Mesenchymal stem cell (in vitro differentiated cells and primary cell): ENCODE results near the gene ZDHHC9. TPM values are rescaled to one million over a fixed set of nuclear protein-coding genes. Genes with fewer than 3 reads are reported as not detected.

Experiments used
- DNase-seq: peaks from one replicate; pipeline ENCODE4 v3.0.0-alpha.2; 2013
- H2AFZ ChIP-seq: one replicate; pipeline ENCODE4 v1.6.1; 2013; ENCODE audit warnings: low read depth, mild to moderate bottlenecking, control low read depth, inconsistent platforms, low read length, moderate library complexity
- H2AK5ac ChIP-seq: 2 replicates; pipeline ENCODE4 v1.6.1; 2013; ENCODE audit warnings: low read length, moderate library complexity, mild to moderate bottlenecking, inconsistent platforms; ENCODE audit not compliant: severe bottlenecking
- H2BK120ac ChIP-seq: one replicate; pipeline ENCODE4 v1.6.1; 2013; ENCODE audit warnings: low read depth, mild to moderate bottlenecking, inconsistent platforms, low read length, moderate library complexity
- H2BK12ac ChIP-seq, 2 experiments: one replicate each; pipeline ENCODE4 v1.6.1; 2013; ENCODE audit warnings: inconsistent platforms in 2 of 2, low read length in 2 of 2, mild to moderate bottlenecking in 2 of 2, moderate library complexity in 2 of 2, control low read depth in 1 of 2
- H2BK15ac ChIP-seq: one replicate; pipeline ENCODE4 v1.6.1; 2013; ENCODE audit warnings: mild to moderate bottlenecking, low read depth, inconsistent platforms; ENCODE audit not compliant: poor library complexity, severe bottlenecking
- H2BK5ac ChIP-seq: 2 replicates; pipeline ENCODE4 v1.6.1; 2013; ENCODE audit warnings: low read depth, mild to moderate bottlenecking, low read length, control low read depth, inconsistent platforms; ENCODE audit not compliant: poor library complexity, severe bottlenecking
- H3K14ac ChIP-seq, 2 experiments: one replicate each; pipeline ENCODE4 v1.6.1; 2013; ENCODE audit warnings: inconsistent platforms in 2 of 2, low read length in 2 of 2, control low read depth in 1 of 2, mild to moderate bottlenecking in 1 of 2, moderate library complexity in 1 of 2
- H3K18ac ChIP-seq, 2 experiments: one replicate each; pipeline ENCODE4 v1.6.1; 2013; ENCODE audit warnings: inconsistent platforms in 2 of 2, low read length in 2 of 2, control low read depth in 1 of 2, low read depth in 1 of 2, mild to moderate bottlenecking in 1 of 2
- H3K23ac ChIP-seq, 2 experiments: one replicate each; pipeline ENCODE4 v1.6.1; 2013; ENCODE audit warnings: inconsistent platforms in 2 of 2, low read length in 2 of 2, mild to moderate bottlenecking in 2 of 2, moderate library complexity in 2 of 2, control low read depth in 1 of 2
- H3K27ac ChIP-seq: 2 replicates; pipeline ENCODE4 v1.5.1; 2013; ENCODE audit warnings: mild to moderate bottlenecking, moderate library complexity, low read length, control low read depth, inconsistent platforms; ENCODE audit not compliant: poor library complexity, severe bottlenecking
- H3K27me3 ChIP-seq, 2 experiments: 2 replicates each; pipeline versions ENCODE4 v1.6.1 to v1.7.0; 2013; ENCODE audit warnings: low read length in 2 of 2, mild to moderate bottlenecking in 2 of 2, moderate library complexity in 2 of 2, control low read depth in 1 of 2, inconsistent platforms in 1 of 2; ENCODE audit not compliant: control insufficient read depth in 1 of 2, insufficient read depth in 1 of 2
- H3K36me3 ChIP-seq, 2 experiments: 2 replicates each; pipeline versions ENCODE4 v1.6.1 to v1.7.0; 2013; ENCODE audit warnings: low read length in 2 of 2, control low read depth in 1 of 2, inconsistent platforms in 1 of 2, low read depth in 1 of 2, mild to moderate bottlenecking in 1 of 2; ENCODE audit not compliant: insufficient read depth in 2 of 2, control insufficient read depth in 1 of 2
- H3K4ac ChIP-seq, 2 experiments: one replicate each; pipeline ENCODE4 v1.6.1; 2013; ENCODE audit warnings: inconsistent platforms in 2 of 2, low read length in 2 of 2, mild to moderate bottlenecking in 2 of 2, moderate library complexity in 2 of 2, control low read depth in 1 of 2, low read depth in 1 of 2
- H3K4me1 ChIP-seq: 2 replicates; pipeline ENCODE4 v1.6.1; 2013; ENCODE audit warnings: low read depth, low read length, control low read depth; ENCODE audit not compliant: control insufficient read depth, insufficient read depth
- H3K4me2 ChIP-seq: 2 replicates; pipeline ENCODE4 v1.6.1; 2013; ENCODE audit warnings: low read length, mild to moderate bottlenecking, inconsistent platforms; ENCODE audit not compliant: poor library complexity, severe bottlenecking
- H3K4me3 ChIP-seq, 2 experiments: 2 replicates each; pipeline versions ENCODE4 v1.5.1 to v1.7.0; 2013; ENCODE audit warnings: low read length in 2 of 2, mild to moderate bottlenecking in 2 of 2, control low read depth in 1 of 2, low read depth in 1 of 2; ENCODE audit not compliant: insufficient read depth in 1 of 2
- H3K79me1 ChIP-seq: replicated peaks from 2 replicates; pipeline ENCODE4 v1.6.1; 2013; ENCODE audit warnings: mild to moderate bottlenecking, control low read depth, low read length, inconsistent platforms; ENCODE audit not compliant: poor library complexity, severe bottlenecking
- H3K9ac ChIP-seq: 2 replicates; pipeline ENCODE4 v1.7.0; 2013; ENCODE audit warnings: mild to moderate bottlenecking, low read length, moderate library complexity
- H3K9me3 ChIP-seq: 2 replicates; pipeline ENCODE4 v1.7.0; 2013; ENCODE audit warnings: mild to moderate bottlenecking, low read length; ENCODE audit not compliant: control insufficient read depth
- H4K8ac ChIP-seq: one replicate; pipeline ENCODE4 v1.6.1; 2013; ENCODE audit warnings: inconsistent platforms, mild to moderate bottlenecking, low read length, moderate library complexity
- H4K91ac ChIP-seq: one replicate; pipeline ENCODE4 v1.6.1; 2013; ENCODE audit warnings: mild to moderate bottlenecking, low read length, inconsistent platforms
- WGBS: methylation state at CpG from one replicate; pipeline ENCODE4 v1.1.7; 2013; ENCODE audit warnings: mixed read lengths; 5-methylcytosine and 5-hydroxymethylcytosine counted together
- small RNA-seq: library from polyadenylated mRNA; stranded (forward); fragments of <200 nt; extraction: miRNeasy Mini kit (QIAGEN cat#:217004); gene quantifications from one replicate; pipeline ENCODE3, GENCODE V24; 2013; ENCODE audit warnings: low read depth

ZDHHC9 gene

DNA sequence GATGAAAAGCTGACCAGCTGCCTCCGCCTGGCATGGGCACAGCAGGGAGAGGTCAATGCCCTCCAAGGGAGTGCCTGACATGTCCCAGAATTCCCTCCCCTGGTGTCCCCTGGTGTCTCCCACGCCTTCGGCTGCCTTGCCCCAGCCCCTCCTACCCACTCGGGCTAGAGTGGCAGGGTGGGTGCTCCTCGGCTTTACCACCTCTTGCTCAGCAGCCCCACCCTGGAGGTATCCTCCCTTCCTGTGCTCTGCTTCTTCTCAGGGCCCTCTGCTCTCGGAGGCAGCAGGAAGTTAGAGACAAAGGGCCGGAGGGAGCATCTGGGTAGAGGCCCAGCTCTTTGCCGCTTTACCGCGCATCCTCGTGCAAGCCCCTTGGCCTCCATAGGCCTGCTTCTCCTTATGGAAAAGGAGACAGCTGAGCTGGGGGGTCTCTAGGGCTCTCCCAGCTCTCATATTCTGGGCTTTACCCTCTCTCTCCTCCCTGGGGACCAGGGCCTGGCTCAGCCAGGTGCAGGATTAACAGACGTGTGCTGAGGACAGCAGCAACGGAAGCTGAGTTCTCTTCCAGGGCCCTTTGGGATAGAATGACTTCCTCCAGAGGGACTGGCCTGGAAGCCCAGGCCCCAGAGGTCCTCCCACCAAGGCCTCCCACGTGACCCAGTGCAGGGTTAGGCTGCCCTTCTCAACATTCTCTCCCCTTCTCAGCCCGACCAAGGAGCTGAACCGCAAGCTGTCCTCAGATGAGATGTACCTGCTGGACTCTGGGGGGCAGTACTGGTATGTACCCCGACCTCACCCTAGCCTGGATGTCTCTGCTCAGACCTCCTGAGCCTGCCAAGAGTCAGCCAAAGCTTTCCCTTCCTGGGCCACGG lies 87.7 kb downstream of the ZDHHC9 start:
- Histone ChIP-seq H4K8ac (no peak overlapping the region), H3K9ac (no peak overlapping the region), H2BK12ac (no peak overlapping the region), H2BK120ac (no peak overlapping the region), H2BK15ac (no peak overlapping the region), H4K91ac (no peak overlapping the region), H3K4ac (no peak overlapping the region), H3K79me1 (no peaks in the 10 kb centered on the region), H3K23ac (no peak overlapping the region), H3K14ac (no peak overlapping the region), H3K9me3 (no peaks in the 10 kb centered on the region), H3K36me3 (no peaks in the 10 kb centered on the region), H3K18ac (no peak overlapping the region), H3K4me1 (peaks cover 9% of the 10 kb centered on the region), H2BK5ac (no peak overlapping the region), H3K4me3 (no peak overlapping the region), H3K27ac (no peak overlapping the region), H3K27me3 (peaks cover 0 to 50% of the 10 kb centered on the region in 2 experiments), H3K4me2 (no peak overlapping the region), H2AK5ac (no peak overlapping the region), H2AFZ (no peak overlapping the region)
- DNase-seq = no peak
- WGBS = 73% methylated on average over 8 of the region's 18 CpGs

DNA sequence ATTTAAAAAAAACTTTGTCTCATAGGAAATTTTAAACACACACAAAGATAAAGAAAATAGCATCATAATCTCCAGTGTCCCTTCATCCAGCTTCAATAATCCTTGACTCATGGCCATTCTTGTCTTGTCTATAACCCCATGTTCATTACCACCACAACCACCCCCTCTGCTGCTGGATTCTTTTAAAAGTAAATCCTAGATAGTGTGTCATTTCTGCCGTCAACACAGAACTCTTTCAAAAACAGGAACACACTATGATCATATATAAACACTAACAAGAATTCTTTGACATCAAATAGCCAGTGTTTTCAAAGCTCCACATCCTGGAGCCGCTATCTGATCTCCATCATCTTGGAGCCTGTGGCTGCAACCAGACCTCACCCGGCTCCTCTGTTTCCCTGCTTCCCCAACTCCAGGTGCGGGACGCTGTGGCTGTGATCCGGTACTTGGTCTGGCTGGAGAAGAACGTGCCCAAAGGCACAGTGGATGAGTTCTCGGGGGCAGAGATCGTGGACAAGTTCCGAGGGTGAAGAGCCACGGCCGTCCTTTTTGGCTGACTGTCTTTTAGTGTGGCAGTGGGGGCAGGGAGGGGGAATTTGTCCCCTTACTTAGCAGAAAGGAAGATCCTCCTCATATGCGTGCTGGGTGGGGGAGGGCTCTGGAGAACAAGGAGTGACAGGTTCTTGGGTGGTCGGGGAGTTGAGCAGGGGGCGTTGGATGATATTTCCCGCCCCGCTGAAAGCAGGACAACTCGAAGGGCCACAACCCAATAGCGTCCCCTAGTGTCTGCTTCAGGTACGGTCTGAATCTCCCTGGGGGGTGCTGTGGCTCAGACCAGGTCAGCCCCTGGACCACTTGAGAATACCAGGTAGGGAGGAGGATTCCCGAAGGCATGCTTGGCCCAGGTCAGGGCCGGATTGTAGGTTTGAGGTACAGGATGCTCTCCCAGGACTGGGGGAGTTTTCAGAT lies 89.3 kb downstream of the ZDHHC9 start:
- Histone ChIP-seq H3K4me3 (no peak overlapping the region), H3K4ac (no peak overlapping the region), H2BK120ac (no peak overlapping the region), H3K23ac (no peak overlapping the region), H2BK12ac (no peak overlapping the region), H2AK5ac (no peak overlapping the region), H4K91ac (no peak overlapping the region), H3K27me3 (peaks cover 0 to 49% of the 10 kb centered on the region in 2 experiments), H3K9ac (no peak overlapping the region), H3K4me2 (no peak overlapping the region), H3K79me1 (no peaks in the 10 kb centered on the region), H3K9me3 (no peaks in the 10 kb centered on the region), H3K18ac (no peak overlapping the region), H2BK5ac (no peak overlapping the region), H3K27ac (no peak overlapping the region), H2BK15ac (no peak overlapping the region), H4K8ac (no peak overlapping the region), H3K14ac (no peak overlapping the region), H3K36me3 (no peaks in the 10 kb centered on the region), H3K4me1 (no peaks in the 10 kb centered on the region), H2AFZ (no peak overlapping the region)
- no peak for DNase-seq
- WGBS = 53% methylated on average over 18 of the region's 22 CpGs

Small RNAs within 50 kb of the gene (small RNA-seq; reads per million reads assigned to genes)
- gene RF00017 = not detected
